Uterus (tissue), 4 donors: ENCODE measurements around the gene AGPAT4. TPM values are rescaled to one million over a fixed set of nuclear protein-coding genes. Genes with fewer than 3 reads are reported as not detected.

ENCODE experiments used
- DNase-seq, 2 donors: peaks; one replicate each; pipeline ENCODE4 v3.0.0-alpha.2; 2019 to 2020
- H3K27ac ChIP-seq, 2 donors: fragments of 200-600 bp; sonication (generic); 1 replicate in 1 of 2; 2 replicates in 1 of 2; pipeline ENCODE4 v1.5.1; 2016 to 2018
- H3K27me3 ChIP-seq, 2 donors: fragments of 200-600 bp; sonication (generic); one replicate each; pipeline ENCODE4 v1.5.1; 2018 to 2019; ENCODE audit warnings: control low read depth in 1 of 2
- H3K36me3 ChIP-seq, 2 donors: fragments of 200-600 bp; sonication (generic); one replicate each; pipeline ENCODE4 v1.5.1; 2019; ENCODE audit warnings: control low read depth in 1 of 2
- H3K4me1 ChIP-seq, 2 donors: fragments of 200-600 bp; sonication (generic); one replicate each; pipeline ENCODE4 v1.5.1; 2018 to 2019; ENCODE audit warnings: control low read depth in 1 of 2
- H3K4me3 ChIP-seq, 2 donors: fragments of 200-600 bp; sonication (generic); 1 replicate in 1 of 2; 2 replicates in 1 of 2; pipeline ENCODE4 v1.5.1; 2018 to 2019; ENCODE audit warnings: mild to moderate bottlenecking in 1 of 2
- H3K9me3 ChIP-seq, 2 donors: fragments of 200-600 bp; sonication (generic); one replicate each; pipeline ENCODE4 v1.5.1; 2019; ENCODE audit warnings: control low read depth in 1 of 2
- POLR2A ChIP-seq, 2 donors: fragments of 450-650 bp; IDR thresholded peaks; one replicate each; pipeline ENCODE4 v1.6.1; 2016; ENCODE audit warnings: antibody characterized with exemption in 2 of 2, mild to moderate bottlenecking in 1 of 2, moderate library complexity in 1 of 2
- intact Hi-C: fragments of 100-400 bp; cut with DNase I; formaldehyde crosslinking; loops from one replicate; pipeline ENCODE4 v1.15.1; 2023; ENCODE audit warnings: low total_unique reads
- total RNA-seq, 4 donors: library from RNA; depleted of rRNA in 3 of 4; stranded (reverse); fragments of >200 nt in 3 of 4; gene quantifications; one replicate each; pipeline versions ENCODE4 v1.1.0 to v1.2.4, GENCODE V29; 2014 to 2023
- TF ChIP-seq, protein P1 (sequence below), 4 experiments: fragments of 200-600 bp in 2 of 4; fragments of 450-650 bp in 2 of 4; sonication (generic) in 2 of 4; IDR thresholded peaks; one replicate each; pipeline ENCODE4 v1.5.1; 2016 to 2019; ENCODE audit warnings: antibody characterized with exemption in 4 of 4, mild to moderate bottlenecking in 2 of 4, moderate library complexity in 1 of 4
- donor health status: DM: yes; HTN: yes; CAD: no.

Gene AGPAT4
- total RNA-seq, 4 donors from 2014 or later, result 2.9 to 18.1 (median 15.1) TPM

DNA sequence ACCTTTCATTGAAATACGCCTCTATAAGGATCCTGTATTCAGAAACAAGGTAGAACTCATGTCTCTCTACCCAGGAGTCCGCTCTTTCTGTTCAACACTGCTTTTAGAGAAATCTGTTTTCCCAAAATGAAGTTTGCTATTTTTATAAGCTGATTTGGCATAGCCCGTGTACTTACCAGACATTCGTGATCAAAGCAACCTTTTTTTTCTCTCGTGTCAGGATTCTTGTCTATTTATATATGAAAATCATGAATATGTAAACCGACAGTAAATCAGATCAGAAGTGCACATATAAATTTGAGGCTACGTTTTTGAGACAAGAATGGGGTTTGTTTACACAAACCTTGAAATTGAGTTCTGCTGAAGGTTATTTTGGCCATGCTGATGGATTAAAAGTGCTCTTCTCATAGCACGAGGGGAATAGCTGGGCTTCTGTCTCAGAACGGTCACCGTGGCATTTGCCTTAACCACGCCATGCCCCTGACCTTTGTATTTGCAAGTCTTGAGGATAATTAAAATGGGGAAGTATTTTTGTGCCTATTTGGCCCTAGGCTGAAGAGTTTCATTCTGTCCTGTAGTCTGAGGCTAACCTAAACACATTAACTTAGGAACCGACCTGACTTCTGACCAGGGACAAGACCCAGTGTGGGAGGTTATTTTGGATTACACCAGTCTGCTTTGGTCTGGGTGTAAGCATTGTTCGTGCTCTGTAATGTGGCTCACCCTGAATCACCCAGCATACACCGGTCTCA is 163.7 kb downstream of the AGPAT4 start:
- TF ChIP-seq POLR2A (IDR thresholded peaks at IDR 0.05), result no peak
- TF ChIP-seq, protein P1, sequence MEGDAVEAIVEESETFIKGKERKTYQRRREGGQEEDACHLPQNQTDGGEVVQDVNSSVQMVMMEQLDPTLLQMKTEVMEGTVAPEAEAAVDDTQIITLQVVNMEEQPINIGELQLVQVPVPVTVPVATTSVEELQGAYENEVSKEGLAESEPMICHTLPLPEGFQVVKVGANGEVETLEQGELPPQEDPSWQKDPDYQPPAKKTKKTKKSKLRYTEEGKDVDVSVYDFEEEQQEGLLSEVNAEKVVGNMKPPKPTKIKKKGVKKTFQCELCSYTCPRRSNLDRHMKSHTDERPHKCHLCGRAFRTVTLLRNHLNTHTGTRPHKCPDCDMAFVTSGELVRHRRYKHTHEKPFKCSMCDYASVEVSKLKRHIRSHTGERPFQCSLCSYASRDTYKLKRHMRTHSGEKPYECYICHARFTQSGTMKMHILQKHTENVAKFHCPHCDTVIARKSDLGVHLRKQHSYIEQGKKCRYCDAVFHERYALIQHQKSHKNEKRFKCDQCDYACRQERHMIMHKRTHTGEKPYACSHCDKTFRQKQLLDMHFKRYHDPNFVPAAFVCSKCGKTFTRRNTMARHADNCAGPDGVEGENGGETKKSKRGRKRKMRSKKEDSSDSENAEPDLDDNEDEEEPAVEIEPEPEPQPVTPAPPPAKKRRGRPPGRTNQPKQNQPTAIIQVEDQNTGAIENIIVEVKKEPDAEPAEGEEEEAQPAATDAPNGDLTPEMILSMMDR (IDR thresholded peaks at IDR 0.05), result no peak
- no peaks in the 10 kb centered on the region for H3K36me3 ChIP-seq

DNA sequence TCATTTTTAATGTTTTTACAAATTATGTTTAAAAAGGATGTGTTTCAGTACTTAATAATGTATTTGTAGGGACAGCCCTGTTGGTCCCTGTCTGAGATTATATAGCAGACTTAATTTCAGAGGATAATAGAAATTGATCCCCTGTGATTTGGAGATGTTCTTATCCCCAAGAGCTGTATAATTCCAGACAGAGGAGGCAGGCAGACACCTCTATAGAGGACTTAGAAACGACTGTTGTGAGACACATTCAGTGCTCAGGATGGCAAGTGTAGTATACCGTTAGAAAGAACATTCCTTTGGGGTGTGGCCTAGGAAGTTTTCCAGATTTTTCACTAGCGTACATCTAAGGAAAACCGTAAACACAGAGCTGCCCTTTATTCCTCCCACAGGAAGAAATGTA is 164.5 kb downstream of the AGPAT4 start:
- H3K36me3 ChIP-seq, result no peaks in the 10 kb centered on the region
- no peak for DNase-seq
- H3K4me1 ChIP-seq, result no peaks in the 10 kb centered on the region
- H3K9me3 ChIP-seq, result no peaks in the 10 kb centered on the region
- intact Hi-C loops, result no loop called here
- TF ChIP-seq, protein P1 (IDR thresholded peaks at IDR 0.05), result no peak
- no peak for TF ChIP-seq POLR2A (IDR thresholded peaks at IDR 0.05)
- no peak overlapping the region for H3K27ac ChIP-seq
- no peaks in the 10 kb centered on the region for H3K27me3 ChIP-seq
- H3K4me3 ChIP-seq, result no peak overlapping the region

More for the DNA sequence above, 163.7 kb downstream of the AGPAT4 start:
- no peak overlapping the region for H3K4me3 ChIP-seq
- intact Hi-C loops, result no loop called here
- H3K9me3 ChIP-seq, result no peaks in the 10 kb centered on the region
- no peak overlapping the region for H3K27ac ChIP-seq
- H3K27me3 ChIP-seq, result no peaks in the 10 kb centered on the region
- DNase-seq, result no peak
- no peaks in the 10 kb centered on the region for H3K4me1 ChIP-seq

DNA sequence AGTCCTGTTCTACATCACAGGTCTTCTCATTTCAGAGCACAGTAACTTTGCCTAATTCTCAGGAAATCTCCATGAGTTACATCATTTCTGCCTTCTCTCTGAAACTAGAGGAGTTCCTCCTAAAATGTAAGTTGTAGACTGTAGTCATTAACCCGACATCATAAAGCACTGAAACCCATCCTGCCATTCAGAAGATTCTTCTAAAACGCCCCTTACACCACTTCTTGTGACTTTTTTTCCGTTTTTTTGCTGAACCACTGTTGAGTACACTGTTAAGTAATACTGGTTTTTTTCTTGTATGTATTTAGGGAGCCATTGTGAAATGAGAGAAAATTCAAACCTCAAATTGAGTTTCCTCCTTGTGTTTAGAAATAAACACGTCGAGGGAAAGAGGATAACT is 164.9 kb downstream of the AGPAT4 start:
- no peaks in the 10 kb centered on the region for H3K36me3 ChIP-seq
- no peak for TF ChIP-seq POLR2A (IDR thresholded peaks at IDR 0.05)
- TF ChIP-seq, protein P1 (IDR thresholded peaks at IDR 0.05), result no peak

DNA sequence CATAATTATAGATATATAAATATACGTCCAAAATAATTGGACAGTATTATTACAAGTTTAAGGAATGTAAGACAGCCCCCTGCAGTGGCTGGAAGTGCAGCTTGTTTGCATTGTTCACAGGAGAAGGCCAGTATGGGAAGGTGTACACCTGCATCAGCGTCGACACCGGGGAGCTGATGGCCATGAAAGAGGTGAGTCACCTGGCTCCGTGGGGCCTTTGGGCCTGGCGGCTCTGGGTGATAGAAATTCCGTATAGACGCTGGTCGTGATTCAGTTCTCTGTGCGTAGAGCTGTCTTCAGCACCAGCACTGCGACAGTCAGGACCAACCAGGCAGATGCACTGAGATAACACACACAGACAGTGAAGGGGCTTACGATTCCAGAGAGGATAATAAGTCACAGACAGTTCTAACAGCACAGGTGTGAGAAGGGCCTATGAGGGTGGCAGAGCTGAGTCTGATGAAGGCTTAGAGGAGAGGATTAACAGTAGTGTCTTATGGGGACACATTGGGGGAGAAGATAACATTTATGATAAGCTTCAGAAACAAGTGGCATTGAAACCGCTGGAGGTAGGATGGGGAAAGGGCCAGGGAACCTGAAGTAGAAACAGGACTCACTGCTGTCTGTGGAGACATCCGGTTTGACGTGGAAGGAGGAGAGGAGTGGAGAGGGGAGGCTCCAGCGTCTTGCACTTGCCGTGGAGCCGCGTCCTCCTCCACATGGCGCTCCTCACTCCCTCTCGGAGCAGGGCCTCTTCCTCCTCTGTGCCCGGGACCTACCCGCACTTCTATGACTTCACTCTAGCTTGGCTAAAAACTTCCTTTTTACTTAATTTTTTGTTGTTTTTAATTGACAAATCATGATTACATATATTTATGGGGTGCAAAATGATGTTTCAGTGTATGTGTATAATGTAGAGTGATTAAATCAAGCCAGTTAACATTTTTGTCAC is 165.8 kb downstream of the AGPAT4 start:
- H3K4me1 ChIP-seq, result no peaks in the 10 kb centered on the region
- H3K27me3 ChIP-seq, result no peaks in the 10 kb centered on the region
- H3K9me3 ChIP-seq, result no peaks in the 10 kb centered on the region
- peak overlapping the region in 1 of 2 donors; percentile 48 for H3K27ac ChIP-seq
- no peaks in the 10 kb centered on the region for H3K36me3 ChIP-seq
- DNase-seq, result no peak
- intact Hi-C loops, result no loop called here
- no peak overlapping the region for H3K4me3 ChIP-seq
- TF ChIP-seq POLR2A (IDR thresholded peaks at IDR 0.05), result no peak
- TF ChIP-seq, protein P1 (IDR thresholded peaks at IDR 0.05), result no peak

More for the DNA sequence above, 164.9 kb downstream of the AGPAT4 start:
- Histone ChIP-seq H3K9me3 (no peaks in the 10 kb centered on the region), H3K4me1 (no peaks in the 10 kb centered on the region), H3K27ac (no peak overlapping the region), H3K27me3 (no peaks in the 10 kb centered on the region), H3K4me3 (no peak overlapping the region)
- no peak for DNase-seq
- intact Hi-C loops, result no loop called here

DNA sequence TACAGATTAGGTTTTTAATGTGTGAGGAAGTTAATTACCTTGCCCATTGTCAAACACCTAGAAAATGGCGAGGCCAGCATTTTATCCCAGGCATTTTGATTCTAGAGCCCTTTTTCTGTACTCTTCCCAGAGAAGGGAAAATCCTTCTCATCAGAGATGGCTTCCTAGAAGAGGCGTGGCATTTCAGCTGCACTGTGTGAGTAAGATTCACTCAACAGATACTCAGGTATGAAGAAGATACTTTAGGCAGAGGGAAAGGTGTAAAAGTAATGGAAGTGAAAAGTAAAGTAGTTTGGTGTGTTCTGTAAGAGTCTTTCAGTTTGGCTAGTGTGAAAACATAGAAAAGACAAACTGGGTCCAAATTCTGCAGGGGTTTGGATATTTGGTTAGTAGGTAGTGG is 168.5 kb downstream of the AGPAT4 start:
- Histone ChIP-seq H3K36me3 (no peaks in the 10 kb centered on the region), H3K9me3 (no peaks in the 10 kb centered on the region), H3K4me1 (no peaks in the 10 kb centered on the region), H3K4me3 (no peak overlapping the region), H3K27me3 (no peaks in the 10 kb centered on the region), H3K27ac (peak overlapping the region; percentile 46 to 48)
- intact Hi-C loops, result no loop called here
- DNase-seq, result no peak
- no peak for TF ChIP-seq POLR2A (IDR thresholded peaks at IDR 0.05)
